ENCODE results near the gene GOLGA8G.
"Not testable (repeated sequence)": the region's sequence is repeated elsewhere in the genome, so short reads cannot be mapped to it uniquely, and the experiment has no call there.

The GOLGA8G gene

GRCh38 chr15:28532954-28533353, at the start of gene GOLGA8G:
GOLGA8G (minus strand) TSS chr15:28532971; CDS start chr15:28532909, 62 bp downstream.
- not testable (repeated sequence) for DNase-seq (ENCODE audit: low spot score)

- DNase-seq (ENCODE audit: low spot score): not testable (repeated sequence)
Observed at GRCh38 chr15:28573351-28573750, 40.6 kb upstream of the GOLGA8G start.

GRCh38 chr15:28553268-28553667, 20.5 kb upstream of the GOLGA8G start, which contains the start of gene GOLGA6L25:
GOLGA6L25 (plus strand) TSS chr15:28553568; CDS start chr15:28553629, 61 bp downstream.
- DNase-seq (ENCODE audit: low spot score): not testable (repeated sequence)

- DNase-seq (ENCODE audit: low spot score): not testable (repeated sequence)
Observed at GRCh38 chr15:28515208-28515607, 17.6 kb downstream of the GOLGA8G start.

GRCh38 chr15:28514128-28514527, 18.6 kb downstream of the GOLGA8G start:
- DNase-seq (ENCODE audit: low spot score): not testable (repeated sequence)

- not testable (repeated sequence) for DNase-seq (ENCODE audit: low spot score)
Observed at GRCh38 chr15:28508217-28508889, 24.4 kb downstream of the GOLGA8G start.

- DNase-seq (ENCODE audit: low spot score): not testable (repeated sequence)
Observed at GRCh38 chr15:28481340-28481739, 51.4 kb downstream of the GOLGA8G start.
